NCI-H1105 (cell line): Measurements from ENCODE around the gene DHRSX.
"Not testable (repeated sequence)": the region's sequence is repeated elsewhere in the genome, so short reads cannot be mapped to it uniquely, and the experiment has no call there.

Experiments used
- DNase-seq: peaks from one replicate; lab custom pipeline; 2025; lab: John Stamatoyannopoulos, UW

DHRSX gene

GRCh38 chrX:2519638-2520037 lies 18.9 kb upstream of the DHRSX start:
- not testable (repeated sequence) for DNase-seq

GRCh38 chrX:2517055-2517454 lies 16.3 kb upstream of the DHRSX start:
- no peak for DNase-seq

- no peak for DNase-seq
These were observed 15.8 kb upstream of the DHRSX start for GRCh38 chrX:2516623-2517022.

GRCh38 chrX:2514131-2514530 lies 13.4 kb upstream of the DHRSX start:
- no peak for DNase-seq

GRCh38 chrX:2513121-2513664 lies 12.4 kb upstream of the DHRSX start:
- DNase-seq = no peak

- no peak for DNase-seq
These were observed 11.7 kb upstream of the DHRSX start for GRCh38 chrX:2512501-2512900.

- no peak for DNase-seq
These were observed 10.6 kb upstream of the DHRSX start for GRCh38 chrX:2511326-2511725.

- DNase-seq = no peak
These were observed 8.0 kb upstream of the DHRSX start for GRCh38 chrX:2508648-2509335.

GRCh38 chrX:2507904-2508627 lies 7.3 kb upstream of the DHRSX start:
- no peak for DNase-seq

- no peak for DNase-seq
These were observed 6.4 kb upstream of the DHRSX start for GRCh38 chrX:2507196-2507595.

GRCh38 chrX:2505341-2505740 lies 4.6 kb upstream of the DHRSX start:
- not testable (repeated sequence) for DNase-seq

- DNase-seq = no peak
These were observed 4.0 kb upstream of the DHRSX start for GRCh38 chrX:2504706-2505332.

- no peak for DNase-seq
These were observed 3.1 kb upstream of the DHRSX start for GRCh38 chrX:2503591-2504500.

- DNase-seq = no peak
These were observed 2.1 kb upstream of the DHRSX start for GRCh38 chrX:2502668-2503519.

GRCh38 chrX:2502120-2502667 lies 1.4 kb upstream of the DHRSX start:
- DNase-seq = no peak

GRCh38 chrX:2501559-2502102 lies 855 bp upstream of the DHRSX start:
- DNase-seq = no peak

GRCh38 chrX:2500091-2500802 lies 529 bp downstream of the DHRSX start:
- DNase-seq = no peak

GRCh38 chrX:2499507-2499906 lies 1.3 kb downstream of the DHRSX start:
- no peak for DNase-seq

- DNase-seq = no peak
These were observed 1.9 kb downstream of the DHRSX start for GRCh38 chrX:2498781-2499302.
